NCI-H2029 treated with DMSO at 0.1 percent for 48 hours (cell line): ENCODE data around the gene GUK1.

Experiments used
- DNase-seq: peaks from one replicate; lab custom pipeline; 2025; lab: John Stamatoyannopoulos, UW

Gene GUK1

GRCh38 chr1:228150120-228150460 is 10.0 kb downstream of the GUK1 start:
- DNase-seq, result no peak

GRCh38 chr1:228150461-228151179 is 10.5 kb downstream of the GUK1 start:
- DNase-seq, result no peak

GRCh38 chr1:228151180-228151925 is 11.3 kb downstream of the GUK1 start:
- DNase-seq, result no peak

GRCh38 chr1:228152097-228152917 is 12.2 kb downstream of the GUK1 start:
- no peak for DNase-seq

GRCh38 chr1:228152918-228153258 is 12.8 kb downstream of the GUK1 start:
- no peak for DNase-seq

GRCh38 chr1:228154021-228154669 is 14.1 kb downstream of the GUK1 start:
- DNase-seq, result no peak

GRCh38 chr1:228154670-228155571 is 14.8 kb downstream of the GUK1 start:
- DNase-seq, result no peak

- DNase-seq, result no peak
Observed at GRCh38 chr1:228155596-228156514, 15.8 kb downstream of the GUK1 start.

- DNase-seq, result no peak
Observed at GRCh38 chr1:228156515-228156881, 16.4 kb downstream of the GUK1 start.

GRCh38 chr1:228156941-228157728 is 17.1 kb downstream of the GUK1 start:
- DNase-seq, result no peak

- DNase-seq, result no peak
Observed at GRCh38 chr1:228157729-228158126, 17.6 kb downstream of the GUK1 start.

GRCh38 chr1:228158151-228159007 is 18.3 kb downstream of the GUK1 start:
- no peak for DNase-seq

- no peak for DNase-seq
Observed at GRCh38 chr1:228159008-228159665, 19.1 kb downstream of the GUK1 start.

- DNase-seq, result no peak
Observed at GRCh38 chr1:228160201-228160761, 20.2 kb downstream of the GUK1 start.

- no peak for DNase-seq
Observed at GRCh38 chr1:228161362-228161761, 21.3 kb downstream of the GUK1 start.

GRCh38 chr1:228161866-228162265 is 21.8 kb downstream of the GUK1 start:
- no peak for DNase-seq

- DNase-seq, result no peak
Observed at GRCh38 chr1:228162286-228163006, 22.4 kb downstream of the GUK1 start.
